AG09319 (cell line): ENCODE results near the gene PAX6.

Source experiments
- DNase-seq: peaks from one replicate; pipeline ENCODE4 v3.0.0-alpha.2; 2010; ENCODE audit warnings: low read depth; ENCODE audit errors: extremely low read depth
- TF ChIP-seq, protein P1 (sequence below): IDR thresholded peaks from 2 replicates; pipeline ENCODE4 v1.5.1; 2011; ENCODE audit warnings: low read depth, mild to moderate bottlenecking, inconsistent platforms, low read length, moderate library complexity

Gene PAX6

DNA sequence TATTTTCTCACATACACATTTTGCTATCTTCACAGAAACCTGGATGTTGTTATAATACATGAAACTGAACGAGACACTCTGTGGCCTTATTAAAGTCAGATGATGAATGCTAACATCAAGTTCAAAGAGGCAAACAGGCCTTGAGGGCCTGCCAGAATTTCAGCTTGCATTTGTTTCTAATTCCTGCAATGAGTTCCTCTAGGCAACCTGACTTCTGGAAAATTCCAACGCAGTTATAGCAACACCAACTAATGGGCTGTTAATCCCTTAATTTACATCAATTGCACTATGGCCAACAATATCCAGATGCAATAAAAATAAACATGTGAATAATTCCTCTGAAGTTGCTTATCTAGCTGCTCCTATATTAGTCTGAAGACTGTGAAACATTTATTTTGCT lies 19.1 kb downstream of the PAX6 start:
- TF ChIP-seq, protein P1, sequence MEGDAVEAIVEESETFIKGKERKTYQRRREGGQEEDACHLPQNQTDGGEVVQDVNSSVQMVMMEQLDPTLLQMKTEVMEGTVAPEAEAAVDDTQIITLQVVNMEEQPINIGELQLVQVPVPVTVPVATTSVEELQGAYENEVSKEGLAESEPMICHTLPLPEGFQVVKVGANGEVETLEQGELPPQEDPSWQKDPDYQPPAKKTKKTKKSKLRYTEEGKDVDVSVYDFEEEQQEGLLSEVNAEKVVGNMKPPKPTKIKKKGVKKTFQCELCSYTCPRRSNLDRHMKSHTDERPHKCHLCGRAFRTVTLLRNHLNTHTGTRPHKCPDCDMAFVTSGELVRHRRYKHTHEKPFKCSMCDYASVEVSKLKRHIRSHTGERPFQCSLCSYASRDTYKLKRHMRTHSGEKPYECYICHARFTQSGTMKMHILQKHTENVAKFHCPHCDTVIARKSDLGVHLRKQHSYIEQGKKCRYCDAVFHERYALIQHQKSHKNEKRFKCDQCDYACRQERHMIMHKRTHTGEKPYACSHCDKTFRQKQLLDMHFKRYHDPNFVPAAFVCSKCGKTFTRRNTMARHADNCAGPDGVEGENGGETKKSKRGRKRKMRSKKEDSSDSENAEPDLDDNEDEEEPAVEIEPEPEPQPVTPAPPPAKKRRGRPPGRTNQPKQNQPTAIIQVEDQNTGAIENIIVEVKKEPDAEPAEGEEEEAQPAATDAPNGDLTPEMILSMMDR: no peak
- no peak for DNase-seq

DNA sequence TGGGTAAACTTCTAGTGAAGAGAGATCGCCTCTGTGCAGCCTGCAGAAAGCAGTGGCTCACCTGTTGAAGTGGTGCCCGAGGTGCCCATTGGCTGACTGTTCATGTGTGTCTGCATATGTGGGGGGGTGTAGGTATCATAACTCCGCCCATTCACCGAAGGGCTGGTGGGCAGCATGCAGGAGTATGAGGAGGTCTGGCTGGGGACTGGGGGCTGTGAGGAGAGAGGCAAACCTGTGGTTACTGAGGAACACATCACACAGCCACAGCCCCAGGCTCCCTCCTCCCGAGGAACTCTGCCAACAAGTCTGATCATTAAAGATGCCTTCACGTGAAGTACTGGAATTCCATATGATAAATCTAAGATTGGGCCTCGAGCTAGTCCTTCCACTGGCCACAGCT lies 20.5 kb downstream of the PAX6 start:
- TF ChIP-seq, protein P1: no peak
- DNase-seq: no peak

DNA sequence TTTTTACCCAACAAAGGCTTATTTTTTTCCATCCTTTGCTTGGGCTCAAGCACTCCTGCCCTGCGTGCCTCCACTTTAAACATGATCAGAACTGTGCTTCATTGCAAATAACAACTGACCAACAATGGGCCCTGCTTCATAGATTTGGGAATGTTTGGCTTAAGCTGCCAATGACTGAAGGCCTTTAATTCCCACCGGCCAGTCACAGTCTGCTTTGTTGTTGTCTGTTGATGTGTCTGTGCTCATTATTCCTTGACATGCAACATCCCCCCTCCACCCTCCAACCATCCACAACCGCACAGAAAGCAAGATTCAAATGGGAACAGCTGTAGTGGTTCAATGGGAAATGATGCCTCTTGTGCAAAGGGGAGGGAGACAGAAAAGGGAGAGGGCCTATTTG lies 23.0 kb downstream of the PAX6 start:
- no peak for DNase-seq
- TF ChIP-seq, protein P1: no peak

DNA sequence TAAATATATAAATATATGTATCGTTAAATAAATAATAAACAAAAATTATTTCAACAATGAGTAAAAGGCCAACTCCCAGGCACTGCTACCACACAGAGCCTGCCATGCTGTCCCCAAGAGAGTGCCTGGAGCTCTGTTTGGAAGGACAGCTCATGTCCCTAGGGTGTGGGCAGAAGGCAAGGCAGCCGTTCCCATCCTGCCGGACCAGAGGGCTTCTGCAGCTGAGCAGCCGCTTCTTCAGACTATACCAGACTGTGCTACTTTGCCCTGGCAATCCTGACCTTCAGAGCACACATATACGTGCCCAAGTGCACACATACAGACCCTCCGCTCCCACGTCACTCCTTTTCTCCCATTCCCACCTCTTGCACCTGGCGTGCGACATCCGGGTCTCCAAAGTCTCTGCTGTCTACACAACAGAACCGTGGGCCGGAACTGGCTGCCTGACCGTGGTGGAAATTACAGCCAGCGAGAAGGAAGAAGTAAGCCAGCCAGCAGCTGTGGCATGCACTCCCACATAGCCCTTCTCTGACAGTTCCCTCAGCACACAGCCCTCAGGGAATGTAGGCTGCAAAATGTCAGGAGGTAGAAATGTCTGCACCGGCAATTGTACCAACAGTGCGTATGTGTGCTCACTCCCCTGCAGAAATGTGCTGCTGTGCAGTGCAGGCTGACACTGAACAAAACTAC lies 24.0 kb downstream of the PAX6 start:
- TF ChIP-seq, protein P1: no peak
- no peak for DNase-seq

DNA sequence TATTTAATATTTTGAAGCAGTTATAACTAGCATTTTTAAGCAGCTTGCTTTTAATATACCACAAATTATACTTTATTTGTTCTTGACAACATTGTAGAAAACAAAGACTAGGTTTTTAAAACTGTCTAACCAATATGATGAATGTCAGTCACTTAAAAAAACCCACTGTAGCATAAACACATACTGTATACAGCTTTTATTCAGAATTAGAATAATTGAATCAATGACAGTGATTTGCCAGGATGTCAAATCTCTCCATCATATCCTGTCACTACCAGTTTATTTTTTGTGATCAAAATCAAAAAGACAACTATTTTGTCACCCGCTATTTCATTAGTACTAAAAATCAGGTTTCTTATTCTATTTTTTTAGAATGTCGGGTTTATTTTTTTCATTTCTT lies 26.5 kb downstream of the PAX6 start:
- TF ChIP-seq, protein P1: no peak
- DNase-seq: no peak

DNA sequence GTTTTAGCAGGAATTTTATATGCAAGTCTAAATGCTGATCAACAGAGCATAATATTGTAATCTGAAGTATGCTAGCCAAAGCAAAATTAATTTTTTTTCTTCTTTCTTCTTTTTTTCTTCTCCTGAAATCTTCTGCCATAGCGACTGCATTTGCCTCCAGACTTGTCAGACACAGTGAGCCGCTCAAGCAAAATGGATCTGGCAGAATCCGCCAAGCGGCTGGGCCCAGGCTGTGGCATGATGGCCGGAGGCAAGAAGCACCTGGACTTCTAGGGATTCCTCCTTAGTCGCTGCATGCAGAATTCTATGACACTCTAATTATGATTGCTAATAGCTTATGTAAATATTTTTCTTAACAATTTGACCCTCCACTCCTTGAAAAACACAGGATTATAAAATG lies 27.9 kb downstream of the PAX6 start:
- TF ChIP-seq, protein P1: no peak
- DNase-seq: no peak

DNA sequence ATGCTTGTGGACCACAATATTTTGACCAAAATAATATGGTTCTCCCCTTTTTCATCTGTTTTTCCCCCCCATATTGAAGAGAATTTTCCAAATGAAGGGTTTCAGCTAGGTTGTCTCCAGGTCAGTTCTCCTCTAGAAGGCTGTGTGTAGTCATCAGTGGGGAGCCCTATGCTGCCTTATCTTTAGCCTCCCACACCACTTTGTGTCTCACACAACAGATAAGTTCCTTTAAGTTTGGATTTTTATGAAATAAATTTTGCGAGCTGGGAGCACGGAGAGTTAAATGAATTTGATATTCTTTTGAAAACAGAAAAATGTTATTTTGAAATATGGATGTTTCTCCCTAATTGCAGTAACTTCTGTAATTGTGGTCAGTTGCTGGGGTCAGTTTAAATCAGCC lies 28.9 kb downstream of the PAX6 start:
- TF ChIP-seq, protein P1: no peak
- DNase-seq: no peak
